IMR-90 (cell line): ENCODE data around the gene SLC66A1.

ENCODE experiments used
- BHLHE40 ChIP-seq: fragments of 150-350 bp; IDR thresholded peaks from 2 replicates; pipeline ENCODE4 v1.6.1; 2016; ENCODE audit warnings: mild to moderate bottlenecking, low read depth, low read length
- MXI1 ChIP-seq: IDR thresholded peaks from 2 replicates; pipeline ENCODE4 v1.6.1; 2012; ENCODE audit warnings: low read depth, mild to moderate bottlenecking, low read length, moderate library complexity, borderline replicate concordance
- POLR2A ChIP-seq: IDR thresholded peaks from 2 replicates; pipeline ENCODE4 v1.6.1; 2012; ENCODE audit warnings: mild to moderate bottlenecking, low read depth, low read length
- RFX5 ChIP-seq: IDR thresholded peaks from 2 replicates; pipeline ENCODE4 v1.8.0; 2012; ENCODE audit warnings: low read depth, mild to moderate bottlenecking, low read length, moderate library complexity
- TF ChIP-seq, protein P1 (sequence below): conservative IDR thresholded peaks from 2 replicates; pipeline ENCODE4 v1.5.1; 2012; ENCODE audit warnings: mild to moderate bottlenecking, low read depth, low read length, improper control_type of control experiment
- TF ChIP-seq, protein P2 (sequence below): fragments of 150-350 bp; IDR thresholded peaks from 2 replicates; pipeline ENCODE4 v1.6.1; 2016; ENCODE audit warnings: low read depth, mild to moderate bottlenecking, low read length, moderate library complexity, borderline replicate concordance

DNA sequence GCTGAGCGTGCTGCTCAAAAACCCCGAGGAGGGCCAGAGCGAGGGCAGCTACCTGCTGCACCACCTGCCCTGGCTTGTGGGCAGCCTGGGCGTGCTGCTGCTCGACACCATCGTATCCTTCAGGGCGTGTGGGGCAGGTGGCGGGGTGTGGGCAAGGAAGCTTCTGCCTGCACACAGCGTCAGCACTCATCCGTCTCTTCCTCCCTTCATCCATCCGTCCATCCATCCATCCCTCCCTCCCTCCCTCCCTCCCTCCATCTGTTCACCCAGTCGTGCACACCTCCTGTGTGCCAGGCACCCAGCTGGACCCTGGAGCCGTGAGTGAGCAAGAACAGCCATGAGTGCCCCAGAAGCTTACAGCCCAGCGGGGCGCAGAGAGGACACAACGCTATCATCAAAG is 15.2 kb downstream of the SLC66A1 start:
- TF ChIP-seq, protein P1, sequence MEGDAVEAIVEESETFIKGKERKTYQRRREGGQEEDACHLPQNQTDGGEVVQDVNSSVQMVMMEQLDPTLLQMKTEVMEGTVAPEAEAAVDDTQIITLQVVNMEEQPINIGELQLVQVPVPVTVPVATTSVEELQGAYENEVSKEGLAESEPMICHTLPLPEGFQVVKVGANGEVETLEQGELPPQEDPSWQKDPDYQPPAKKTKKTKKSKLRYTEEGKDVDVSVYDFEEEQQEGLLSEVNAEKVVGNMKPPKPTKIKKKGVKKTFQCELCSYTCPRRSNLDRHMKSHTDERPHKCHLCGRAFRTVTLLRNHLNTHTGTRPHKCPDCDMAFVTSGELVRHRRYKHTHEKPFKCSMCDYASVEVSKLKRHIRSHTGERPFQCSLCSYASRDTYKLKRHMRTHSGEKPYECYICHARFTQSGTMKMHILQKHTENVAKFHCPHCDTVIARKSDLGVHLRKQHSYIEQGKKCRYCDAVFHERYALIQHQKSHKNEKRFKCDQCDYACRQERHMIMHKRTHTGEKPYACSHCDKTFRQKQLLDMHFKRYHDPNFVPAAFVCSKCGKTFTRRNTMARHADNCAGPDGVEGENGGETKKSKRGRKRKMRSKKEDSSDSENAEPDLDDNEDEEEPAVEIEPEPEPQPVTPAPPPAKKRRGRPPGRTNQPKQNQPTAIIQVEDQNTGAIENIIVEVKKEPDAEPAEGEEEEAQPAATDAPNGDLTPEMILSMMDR: no peak
- TF ChIP-seq POLR2A: no peak
- TF ChIP-seq, protein P2, sequence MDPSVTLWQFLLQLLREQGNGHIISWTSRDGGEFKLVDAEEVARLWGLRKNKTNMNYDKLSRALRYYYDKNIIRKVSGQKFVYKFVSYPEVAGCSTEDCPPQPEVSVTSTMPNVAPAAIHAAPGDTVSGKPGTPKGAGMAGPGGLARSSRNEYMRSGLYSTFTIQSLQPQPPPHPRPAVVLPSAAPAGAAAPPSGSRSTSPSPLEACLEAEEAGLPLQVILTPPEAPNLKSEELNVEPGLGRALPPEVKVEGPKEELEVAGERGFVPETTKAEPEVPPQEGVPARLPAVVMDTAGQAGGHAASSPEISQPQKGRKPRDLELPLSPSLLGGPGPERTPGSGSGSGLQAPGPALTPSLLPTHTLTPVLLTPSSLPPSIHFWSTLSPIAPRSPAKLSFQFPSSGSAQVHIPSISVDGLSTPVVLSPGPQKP: no peak
- no peak for TF ChIP-seq RFX5
- TF ChIP-seq MXI1: no peak
- no peak for TF ChIP-seq BHLHE40
